ENCODE results near the gene PPP2R5A. TPM values are rescaled to one million over a fixed set of nuclear protein-coding genes. Genes with fewer than 3 reads are reported as not detected.

Gene PPP2R5A
- total and polyA plus RNA-seq, 2 of the 13 experiments (the other 11 are each of a cell fraction or from before 2014, with no cell fraction given) = 22.0 to 31.4 TPM

DNA sequence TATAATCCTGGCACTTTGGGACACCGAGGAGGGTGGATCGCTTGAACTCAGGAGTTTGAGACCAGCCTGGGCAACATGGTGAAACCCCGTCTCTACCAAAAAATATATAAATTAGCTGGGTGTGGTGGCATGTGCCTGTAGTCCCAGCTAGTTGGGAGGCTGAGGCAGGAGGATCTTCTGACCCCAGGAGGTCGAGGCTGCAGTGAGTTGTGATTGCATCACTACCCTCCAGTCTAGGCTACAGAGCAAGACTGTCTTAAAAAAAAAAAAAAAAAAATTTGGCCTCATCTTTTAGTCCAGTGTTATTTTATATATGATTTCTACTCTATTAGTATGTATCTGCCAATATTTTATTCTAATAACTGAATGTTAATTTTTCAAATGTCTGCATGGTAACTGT, 59.7 kb downstream of the PPP2R5A start:
- H3K9ac ChIP-seq (ENCODE audit: insufficient read depth, low read depth, low read length) = no peak overlapping the region
- POLR2A ChIA-PET = no interaction called here
- in situ Hi-C loops (cut with HindIII; ENCODE audit: extremely low pct_ligation_motif_present, low pct_unique_long_range_greater_than_20kb) (no loop called here), intact Hi-C loops (cut with micrococcal nuclease; ENCODE audit: unreplicated experiment) (no loop called here)
- 95% methylated on average over 4 of the region's 4 CpGs for WGBS (ENCODE audit: low lambda C conversion rate)
- no peaks in the 10 kb centered on the region for H3K9me3 ChIP-seq (ENCODE audit: low read length)
- no peak overlapping the region for H3K4me3 ChIP-seq (replicated peaks in 1 of 3; ENCODE audit: insufficient read depth in 1 of 3, low read depth in 2 of 3, low read length in 3 of 3)
- H3K27me3 ChIP-seq (ENCODE audit: control insufficient read depth in 1 of 2, insufficient read depth in 2 of 2, low read length in 2 of 2) = no peaks in the 10 kb centered on the region
- DNase-seq (ENCODE audit: low spot score) (no peak), ATAC-seq (no peak), FAIRE-seq (no peak)
- H3K36me3 ChIP-seq (replicated peaks in 1 of 2; ENCODE audit: control insufficient read depth in 1 of 2, insufficient read depth in 2 of 2, low read length in 2 of 2) = peaks cover 1 to 56% of the 10 kb centered on the region in 2 experiments; a peak in 4 of 5 replicates
- no peak overlapping the region for H3K27ac ChIP-seq (ENCODE audit: extremely low read length, insufficient read depth, low read length)
- BruUV-seq (replicated peaks) = no TSS peak
- CTCF ChIA-PET (ENCODE audit: low intra/inter-chr PET ratio, low total read pairs) = no interaction called here
- TF ChIP-seq PAF1 (CRISPR knock-in tag; IDR thresholded peaks at IDR 0.05) (no peak), ZNF841 (CRISPR knock-in tag; IDR thresholded peaks at IDR 0.05; ENCODE audit: borderline replicate concordance) (no peak), ZNF770 (CRISPR knock-in tag; IDR thresholded peaks at IDR 0.05) (peak; percentile 71), BCL6 (CRISPR knock-in tag; IDR thresholded peaks at IDR 0.05) (no peak), SP2 (CRISPR knock-in tag; IDR thresholded peaks at IDR 0.05) (no peak)
- H3K4me1 ChIP-seq (ENCODE audit: insufficient read depth, low read length) = no peaks in the 10 kb centered on the region
- no peak overlapping the region for H2AFZ ChIP-seq (ENCODE audit: low read length)
- H3K79me2 ChIP-seq (ENCODE audit: insufficient read depth, low read length) = no peaks in the 10 kb centered on the region
- H3K4me2 ChIP-seq (ENCODE audit: low read depth, low read length) = no peak overlapping the region
- H4K20me1 ChIP-seq (ENCODE audit: insufficient read depth, low read length) = no peaks in the 10 kb centered on the region

DNA sequence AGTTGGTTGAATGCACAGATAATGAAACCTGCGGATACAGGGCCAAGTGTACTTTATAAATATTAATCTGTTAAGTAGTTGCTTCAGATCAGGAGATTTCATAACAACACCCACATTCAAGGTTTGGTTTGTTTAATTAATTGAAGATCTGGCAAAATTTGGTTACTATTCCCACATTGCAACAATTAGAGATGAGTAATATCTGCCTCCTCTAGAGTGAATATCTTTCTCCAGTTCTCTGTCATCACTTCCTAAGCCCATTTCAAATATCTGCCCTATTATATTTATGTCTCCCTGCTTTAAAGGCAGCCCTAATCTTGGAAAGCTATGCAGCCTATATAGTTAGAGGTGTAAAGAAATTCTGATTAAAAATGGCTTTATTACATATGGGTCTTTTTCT, 61.4 kb downstream of the PPP2R5A start:
- no peak overlapping the region for H2AFZ ChIP-seq (ENCODE audit: low read length)
- H3K4me3 ChIP-seq (replicated peaks in 1 of 3; ENCODE audit: insufficient read depth in 1 of 3, low read depth in 2 of 3, low read length in 3 of 3) = no peak overlapping the region
- H3K9me3 ChIP-seq (ENCODE audit: low read length) = no peaks in the 10 kb centered on the region
- H3K27me3 ChIP-seq (ENCODE audit: control insufficient read depth in 1 of 2, insufficient read depth in 2 of 2, low read length in 2 of 2) = no peaks in the 10 kb centered on the region
- no peak overlapping the region for H3K27ac ChIP-seq (ENCODE audit: extremely low read length, insufficient read depth, low read length)
- H3K4me1 ChIP-seq (ENCODE audit: insufficient read depth, low read length) = no peaks in the 10 kb centered on the region
- intact Hi-C loops (cut with micrococcal nuclease; ENCODE audit: unreplicated experiment) (no loop called here), in situ Hi-C loops (cut with HindIII; ENCODE audit: extremely low pct_ligation_motif_present, low pct_unique_long_range_greater_than_20kb) (no loop called here)
- ATAC-seq = no peak
- ChIA-PET POLR2A (no interaction called here), CTCF (ENCODE audit: low intra/inter-chr PET ratio, low total read pairs) (no interaction called here)
- BruUV-seq (replicated peaks) = no TSS peak
- H3K4me2 ChIP-seq (ENCODE audit: low read depth, low read length) = no peak overlapping the region
- 100% methylated on average over 1 of the region's 1 CpG for WGBS (ENCODE audit: low lambda C conversion rate)
- FAIRE-seq = no peak
- H4K20me1 ChIP-seq (ENCODE audit: insufficient read depth, low read length) = no peaks in the 10 kb centered on the region
- no peaks in the 10 kb centered on the region for H3K79me2 ChIP-seq (ENCODE audit: insufficient read depth, low read length)
- no peak overlapping the region for H3K9ac ChIP-seq (ENCODE audit: insufficient read depth, low read depth, low read length)
- no peak for DNase-seq (ENCODE audit: low spot score)
- peaks cover 1 to 55% of the 10 kb centered on the region in 2 experiments; a peak in 3 of 5 replicates for H3K36me3 ChIP-seq (replicated peaks in 1 of 2; ENCODE audit: control insufficient read depth in 1 of 2, insufficient read depth in 2 of 2, low read length in 2 of 2)
- TF ChIP-seq FOXK1 (CRISPR knock-in tag; IDR thresholded peaks at IDR 0.05; ENCODE audit: borderline replicate concordance, low read depth) = no peak
- TF ChIP-seq ZNF20 (CRISPR knock-in tag; IDR thresholded peaks at IDR 0.05) = no peak
- TF ChIP-seq ZNF530 (CRISPR knock-in tag; IDR thresholded peaks at IDR 0.05; ENCODE audit: low read depth) = no peak
- TF ChIP-seq, protein P1, sequence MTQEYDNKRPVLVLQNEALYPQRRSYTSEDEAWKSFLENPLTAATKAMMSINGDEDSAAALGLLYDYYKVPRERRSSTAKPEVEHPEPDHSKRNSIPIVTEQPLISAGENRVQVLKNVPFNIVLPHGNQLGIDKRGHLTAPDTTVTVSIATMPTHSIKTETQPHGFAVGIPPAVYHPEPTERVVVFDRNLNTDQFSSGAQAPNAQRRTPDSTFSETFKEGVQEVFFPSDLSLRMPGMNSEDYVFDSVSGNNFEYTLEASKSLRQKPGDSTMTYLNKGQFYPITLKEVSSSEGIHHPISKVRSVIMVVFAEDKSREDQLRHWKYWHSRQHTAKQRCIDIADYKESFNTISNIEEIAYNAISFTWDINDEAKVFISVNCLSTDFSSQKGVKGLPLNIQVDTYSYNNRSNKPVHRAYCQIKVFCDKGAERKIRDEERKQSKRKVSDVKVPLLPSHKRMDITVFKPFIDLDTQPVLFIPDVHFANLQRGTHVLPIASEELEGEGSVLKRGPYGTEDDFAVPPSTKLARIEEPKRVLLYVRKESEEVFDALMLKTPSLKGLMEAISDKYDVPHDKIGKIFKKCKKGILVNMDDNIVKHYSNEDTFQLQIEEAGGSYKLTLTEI (CRISPR knock-in tag; conservative IDR thresholded peaks at IDR 0.05) = no peak
- no peak for TF ChIP-seq GATA4 (IDR thresholded peaks at IDR 0.05; ENCODE audit: borderline replicate concordance, low read depth)
- TF ChIP-seq HDAC6 (IDR thresholded peaks at IDR 0.05; ENCODE audit: low read depth, low read length) = no peak
- TF ChIP-seq, protein P2, sequence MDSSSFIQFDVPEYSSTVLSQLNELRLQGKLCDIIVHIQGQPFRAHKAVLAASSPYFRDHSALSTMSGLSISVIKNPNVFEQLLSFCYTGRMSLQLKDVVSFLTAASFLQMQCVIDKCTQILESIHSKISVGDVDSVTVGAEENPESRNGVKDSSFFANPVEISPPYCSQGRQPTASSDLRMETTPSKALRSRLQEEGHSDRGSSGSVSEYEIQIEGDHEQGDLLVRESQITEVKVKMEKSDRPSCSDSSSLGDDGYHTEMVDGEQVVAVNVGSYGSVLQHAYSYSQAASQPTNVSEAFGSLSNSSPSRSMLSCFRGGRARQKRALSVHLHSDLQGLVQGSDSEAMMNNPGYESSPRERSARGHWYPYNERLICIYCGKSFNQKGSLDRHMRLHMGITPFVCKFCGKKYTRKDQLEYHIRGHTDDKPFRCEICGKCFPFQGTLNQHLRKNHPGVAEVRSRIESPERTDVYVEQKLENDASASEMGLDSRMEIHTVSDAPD (CRISPR knock-in tag; IDR thresholded peaks at IDR 0.05) = no peak
- TF ChIP-seq MED8 (CRISPR knock-in tag; IDR thresholded peaks at IDR 0.05; ENCODE audit: insufficient replicate concordance) = no peak
- no peak for TF ChIP-seq ZNF577 (CRISPR knock-in tag; IDR thresholded peaks at IDR 0.05; ENCODE audit: borderline replicate concordance, low read depth)
- TF ChIP-seq NRL (CRISPR knock-in tag; IDR thresholded peaks at IDR 0.05; ENCODE audit: borderline replicate concordance) = no peak

Data from HepG2 (cell line).